DND-41 (cell line): ENCODE results near the gene TPK1.

ENCODE experiments used
- CTCF ChIP-seq: IDR thresholded peaks from 2 replicates; pipeline ENCODE4 v1.5.1; 2012; ENCODE audit warnings: borderline replicate concordance, low read length, moderate library complexity, mild to moderate bottlenecking; ENCODE audit not compliant: poor library complexity, severe bottlenecking; ENCODE audit errors: extremely low read depth
- EZH2 ChIP-seq: IDR thresholded peaks from 3 replicates; pipeline ENCODE4 v1.6.1; 2012; ENCODE audit warnings: borderline replicate concordance, low read depth, mild to moderate bottlenecking, moderate library complexity, low read length, inconsistent platforms; ENCODE audit not compliant: severe bottlenecking

GRCh38 chr7:144439717-144440205 lies 396.1 kb downstream of the TPK1 start:
- TF ChIP-seq CTCF (no peak), EZH2 (no peak)
